Natural killer cell (primary cell): ENCODE data around the gene ASIC2. TPM values are rescaled to one million over a fixed set of nuclear protein-coding genes. Genes with fewer than 3 reads are reported as not detected.

Experiments used
- ATAC-seq, 3 donors: fragments of 150-1000 bp in 2 of 3; fragments of 200-7000 bp in 1 of 3; cut with Tn5 transposase; 1 replicate in 1 of 3; 2 replicates in 2 of 3; pipeline ENCODE4 v1.10.0; 2021; ENCODE audit warnings: mild to moderate bottlenecking in 2 of 3, moderate library complexity in 2 of 3
- DNase-seq, 2 donors: peaks; one replicate each; pipeline versions ENCODE4 v3.0.0 to v3.0.0-alpha.2; 2013 to 2021; ENCODE audit warnings: mixed read lengths in 1 of 2
- H3K27ac ChIP-seq: one replicate; pipeline ENCODE4 v1.5.1; 2013; ENCODE audit warnings: mild to moderate bottlenecking, low read length
- H3K27me3 ChIP-seq: one replicate; pipeline ENCODE4 v1.6.1; 2013; ENCODE audit warnings: low read length; ENCODE audit not compliant: control insufficient read depth, insufficient read depth
- H3K36me3 ChIP-seq: one replicate; pipeline ENCODE4 v1.6.1; 2013; ENCODE audit warnings: low read length; ENCODE audit not compliant: control insufficient read depth, insufficient read depth
- H3K4me1 ChIP-seq: one replicate; pipeline ENCODE4 v1.6.1; 2013; ENCODE audit warnings: low read length; ENCODE audit not compliant: control insufficient read depth, insufficient read depth
- H3K4me3 ChIP-seq: one replicate; pipeline ENCODE4 v1.5.1; 2013; ENCODE audit warnings: low read length
- H3K9me3 ChIP-seq: one replicate; pipeline ENCODE4 v1.6.1; 2013; ENCODE audit warnings: low read length; ENCODE audit not compliant: control insufficient read depth, insufficient read depth
- H3K27ac Mint-ChIP-seq, 2 donors: one replicate each; pipeline ENCODE4 v1.8.0; 2022; ENCODE audit warnings: mild to moderate bottlenecking in 2 of 2, mixed read lengths in 2 of 2, moderate library complexity in 1 of 2
- H3K27me3 Mint-ChIP-seq, 2 donors: one replicate each; pipeline ENCODE4 v1.8.0; 2022; ENCODE audit warnings: low read depth in 2 of 2, mixed read lengths in 2 of 2
- H3K36me3 Mint-ChIP-seq: one replicate; pipeline ENCODE4 v1.8.0; 2022; ENCODE audit warnings: mixed read lengths
- H3K4me1 Mint-ChIP-seq, 2 donors: one replicate each; pipeline ENCODE4 v1.8.0; 2022; ENCODE audit warnings: mixed read lengths in 2 of 2
- H3K4me3 Mint-ChIP-seq: one replicate; pipeline ENCODE4 v1.8.0; 2022; ENCODE audit warnings: mild to moderate bottlenecking, moderate library complexity, mixed read lengths
- H3K9me3 Mint-ChIP-seq, 2 donors: one replicate each; pipeline ENCODE4 v1.8.0; 2022; ENCODE audit warnings: mixed read lengths in 2 of 2
- CTCF ChIP-seq: fragments of 200-600 bp; IDR thresholded peaks from one replicate; pipeline ENCODE4 v1.8.0; 2022; ENCODE audit warnings: antibody characterized with exemption
- WGBS: methylation state at CpG from one replicate; pipeline ENCODE4 v1.1.7; 2013; ENCODE audit warnings: missing lambda C conversion rate; ENCODE audit not compliant: insufficient coverage; 5-methylcytosine and 5-hydroxymethylcytosine counted together
- intact Hi-C: fragments of 100-400 bp; cut with micrococcal nuclease; formaldehyde crosslinking; loops from one replicate; pipeline ENCODE4 v1.14.2; 2022
- total RNA-seq, 4 donors: library from RNA; stranded (reverse); fragments of 120-200 nt in 1 of 4; gene quantifications; one replicate each; pipeline versions ENCODE4 v1.2.3 to v1.2.4, GENCODE V29; 2013 to 2022

ASIC2 gene
- total RNA-seq, 3 donors from 2014 or later (not counting 1 experiment from before 2014, with no cell fraction given): not detected

DNA sequence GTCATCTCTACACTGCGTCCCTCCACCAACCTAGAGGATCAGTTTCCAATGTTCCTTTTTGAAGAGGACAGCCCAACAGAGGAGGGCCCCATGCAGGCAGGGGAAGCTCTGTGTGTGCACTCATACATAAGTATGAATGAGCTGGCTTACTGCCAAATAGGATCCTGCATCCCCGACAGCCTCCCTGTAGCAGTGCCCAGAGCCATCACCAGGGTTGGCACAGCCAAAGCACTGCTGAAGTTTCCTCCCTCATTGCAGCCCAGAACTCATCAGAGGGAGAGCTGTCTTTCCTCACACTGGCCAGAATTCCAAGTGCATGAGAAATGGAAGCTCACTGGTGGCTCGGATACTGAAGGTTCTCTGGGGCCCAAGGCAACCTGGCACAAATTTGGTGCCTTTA lies 114.4 kb downstream of the ASIC2 start:
- DNase-seq (no peak), ATAC-seq (no peak)
- no peaks in the 10 kb centered on the region for H3K4me1 Mint-ChIP-seq
- no peak overlapping the region for H3K27ac ChIP-seq
- no peaks in the 10 kb centered on the region for H3K4me1 ChIP-seq
- WGBS: 90% methylated on average over 3 of the region's 3 CpGs
- H3K27me3 ChIP-seq: peaks cover 2% of the 10 kb centered on the region
- intact Hi-C loops: no loop called here
- no peaks in the 10 kb centered on the region for H3K9me3 ChIP-seq
- no peak overlapping the region for H3K4me3 Mint-ChIP-seq
- no peaks in the 10 kb centered on the region for H3K36me3 ChIP-seq
- H3K36me3 Mint-ChIP-seq: no peaks in the 10 kb centered on the region
- H3K27me3 Mint-ChIP-seq: peaks cover 10 to 53% of the 10 kb centered on the region in 2 donors
- no peak for TF ChIP-seq CTCF
- H3K4me3 ChIP-seq: no peak overlapping the region
- no peak overlapping the region for H3K27ac Mint-ChIP-seq
- H3K9me3 Mint-ChIP-seq: no peaks in the 10 kb centered on the region

GRCh38 chr17:33175562-33175961 lies 117.5 kb downstream of the ASIC2 start:
- no peaks in the 10 kb centered on the region for H3K27me3 ChIP-seq

GRCh38 chr17:33171931-33172330 lies 121.2 kb downstream of the ASIC2 start:
- no peak for DNase-seq
- Histone ChIP-seq H3K36me3 (no peaks in the 10 kb centered on the region), H3K4me1 (no peaks in the 10 kb centered on the region), H3K4me3 (no peak overlapping the region), H3K27me3 (no peaks in the 10 kb centered on the region), H3K27ac (no peak overlapping the region), H3K9me3 (no peaks in the 10 kb centered on the region)
- no peak overlapping the region for H3K27ac Mint-ChIP-seq
- intact Hi-C loops: no loop called here
- TF ChIP-seq CTCF: no peak
- peaks cover 26 to 34% of the 10 kb centered on the region in 2 donors for H3K27me3 Mint-ChIP-seq
- no peaks in the 10 kb centered on the region for H3K4me1 Mint-ChIP-seq
- no peaks in the 10 kb centered on the region for H3K36me3 Mint-ChIP-seq
- no peaks in the 10 kb centered on the region for H3K9me3 Mint-ChIP-seq
- H3K4me3 Mint-ChIP-seq: no peak overlapping the region
- ATAC-seq: no peak
- WGBS: 89% methylated on average over 1 of the region's 2 CpGs

More at GRCh38 chr17:33175562-33175961, 117.5 kb downstream of the ASIC2 start:
- Mint-ChIP-seq H3K27ac (no peak overlapping the region), H3K27me3 (peaks cover 15 to 36% of the 10 kb centered on the region in 2 donors), H3K4me3 (no peak overlapping the region), H3K4me1 (no peaks in the 10 kb centered on the region), H3K9me3 (no peaks in the 10 kb centered on the region), H3K36me3 (no peaks in the 10 kb centered on the region)
- intact Hi-C loops: no loop called here
- 80% methylated on average over 8 of the region's 8 CpGs for WGBS
- no peak for DNase-seq
- no peak overlapping the region for H3K4me3 ChIP-seq
- no peaks in the 10 kb centered on the region for H3K9me3 ChIP-seq
- ATAC-seq: no peak
- H3K36me3 ChIP-seq: no peaks in the 10 kb centered on the region
- TF ChIP-seq CTCF: no peak
- H3K27ac ChIP-seq: no peak overlapping the region
- no peaks in the 10 kb centered on the region for H3K4me1 ChIP-seq

GRCh38 chr17:33169580-33170285 lies 123.4 kb downstream of the ASIC2 start:
- intact Hi-C loops: no loop called here
- Mint-ChIP-seq H3K36me3 (no peaks in the 10 kb centered on the region), H3K4me1 (no peaks in the 10 kb centered on the region), H3K4me3 (no peak overlapping the region), H3K9me3 (no peaks in the 10 kb centered on the region), H3K27ac (no peak overlapping the region), H3K27me3 (peaks cover 17 to 29% of the 10 kb centered on the region in 2 donors)
- Histone ChIP-seq H3K4me1 (no peaks in the 10 kb centered on the region), H3K9me3 (no peaks in the 10 kb centered on the region), H3K36me3 (no peaks in the 10 kb centered on the region), H3K27ac (no peak overlapping the region), H3K4me3 (no peak overlapping the region), H3K27me3 (no peaks in the 10 kb centered on the region)
- WGBS: 76% methylated on average over 5 of the region's 6 CpGs
- no peak for DNase-seq
- no peak for ATAC-seq
- TF ChIP-seq CTCF: no peak
